GM20431 (cell line): Measurements from ENCODE around the gene MAPRE2.

ENCODE experiments used
- in situ Hi-C: fragments of 300-500 bp; cut with MseI, MboI; formaldehyde crosslinking; loops from one replicate; pipeline ENCODE4 v1.15.0; 2020; ENCODE audit warnings: low sequenced_read_pairs; ENCODE audit not compliant: unreplicated experiment

The MAPRE2 gene

DNA sequence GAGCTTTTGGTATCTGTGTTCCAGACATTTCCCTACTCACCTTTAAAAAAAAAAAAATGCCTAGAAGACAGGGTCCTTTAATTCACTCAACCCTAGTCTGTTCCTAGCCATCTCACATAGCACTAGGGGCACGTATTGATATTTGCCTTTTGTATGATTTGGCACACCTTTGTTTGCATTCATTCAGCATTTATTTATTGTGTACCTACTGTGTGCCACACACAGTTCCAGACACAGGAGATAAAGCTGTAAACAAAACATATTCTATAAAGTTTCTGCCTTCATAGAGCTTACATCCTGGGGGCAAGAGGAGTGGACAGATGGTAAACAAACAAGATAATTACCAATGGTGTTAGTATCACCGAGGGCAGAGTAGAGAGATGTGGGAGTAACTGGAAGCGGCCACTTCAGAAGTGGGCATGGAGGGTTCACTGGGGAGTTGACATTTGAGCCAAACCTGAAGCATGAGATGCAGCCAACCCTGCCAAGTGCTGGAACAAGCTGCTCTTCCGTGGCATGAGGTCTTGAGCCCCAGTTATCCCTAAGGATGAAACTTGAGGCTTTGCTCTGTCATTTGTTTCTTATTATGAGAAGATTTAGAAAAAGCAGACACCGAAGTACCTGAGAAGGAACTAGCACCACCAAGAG is 18.2 kb downstream of the MAPRE2 start:
- in situ Hi-C loops: no loop called here

DNA sequence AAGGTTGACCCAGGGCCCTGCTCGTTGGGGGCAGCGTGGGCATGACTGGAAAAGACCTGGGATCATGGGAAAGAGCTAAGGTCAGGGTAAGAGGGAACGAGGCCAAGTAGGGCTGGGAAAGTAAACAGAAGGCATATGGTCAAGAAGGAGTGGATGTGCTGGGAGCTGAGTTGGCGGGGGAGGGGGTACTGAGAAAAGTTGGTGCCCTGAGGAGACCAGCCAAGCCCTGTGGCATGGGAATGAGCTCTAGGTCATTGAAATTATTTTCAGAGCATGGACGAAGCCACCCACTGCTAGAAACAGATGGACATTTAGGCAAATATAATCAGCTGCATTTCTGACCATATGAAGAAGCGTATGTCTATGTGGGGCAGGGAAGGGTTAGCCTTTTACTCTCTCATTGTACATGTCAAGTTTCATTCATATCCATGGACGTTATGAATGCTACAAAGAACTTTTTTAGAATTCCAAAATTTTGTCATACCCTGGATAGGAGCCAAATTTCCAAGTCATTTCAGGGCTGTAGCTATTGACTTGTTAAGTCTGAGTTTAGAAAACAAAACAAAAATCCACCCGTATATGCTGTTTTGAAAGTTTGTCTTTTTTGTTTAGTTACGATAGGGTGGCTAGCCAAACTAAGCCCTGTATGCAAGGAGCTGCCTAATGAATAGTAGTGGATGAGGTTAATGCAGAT is 19.1 kb downstream of the MAPRE2 start:
- in situ Hi-C loops: no loop called here

DNA sequence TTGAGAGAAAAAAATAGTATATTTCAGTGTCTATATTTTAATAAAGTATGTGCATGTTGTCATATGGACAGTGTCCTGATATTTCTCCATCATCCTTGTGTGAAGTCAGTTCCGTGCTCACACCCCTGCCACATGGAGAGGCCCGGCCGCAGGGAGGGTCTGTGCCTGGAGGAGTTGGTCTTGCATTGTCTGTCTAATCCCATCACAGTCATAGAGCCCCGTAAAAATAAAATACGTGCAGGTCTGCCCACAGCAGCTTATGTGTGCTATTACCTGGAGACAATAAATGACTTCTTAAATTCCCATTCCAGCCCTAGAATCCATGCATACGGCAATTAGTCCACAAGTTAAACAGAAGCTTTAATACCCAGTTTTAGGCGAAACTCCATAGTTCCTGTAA is 20.1 kb downstream of the MAPRE2 start:
- in situ Hi-C loops: no loop called here

DNA sequence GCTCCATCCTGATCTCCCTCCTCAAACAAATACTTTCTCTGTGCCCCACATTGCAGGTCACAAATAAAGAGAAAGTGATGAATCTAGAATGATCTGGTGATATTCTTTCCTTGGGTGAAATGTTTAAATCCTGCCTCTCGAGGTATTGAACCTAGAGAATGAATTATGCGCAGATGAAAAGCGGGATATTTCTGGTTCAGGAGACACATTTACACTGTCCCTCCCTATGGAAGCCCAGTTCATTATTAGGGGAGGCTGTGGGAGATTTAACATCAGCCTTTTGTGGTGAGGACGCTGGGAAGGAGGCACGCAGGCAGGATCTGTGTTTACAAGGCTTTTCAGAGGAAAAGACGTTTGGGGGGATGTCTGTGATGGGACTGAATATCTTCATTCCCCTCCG is 20.6 kb downstream of the MAPRE2 start:
- in situ Hi-C loops: no loop called here

DNA sequence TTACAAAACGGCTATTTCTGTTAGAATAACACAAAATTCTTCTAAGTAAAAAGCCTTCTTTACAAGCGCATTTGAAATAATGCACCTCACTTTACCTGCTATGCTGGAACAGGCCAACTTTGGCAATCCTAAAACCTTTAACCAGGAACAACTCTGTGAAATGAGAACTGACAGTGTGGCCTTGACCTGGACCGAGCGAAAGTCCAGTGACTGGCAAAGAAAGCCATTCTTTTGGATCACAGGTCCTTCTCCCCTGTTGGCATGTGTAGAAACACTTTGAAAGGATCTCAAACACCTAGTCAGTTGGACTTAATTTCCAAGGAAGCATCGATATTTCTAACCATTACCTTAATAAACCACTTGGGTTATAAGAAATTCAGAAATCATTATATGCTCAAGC is 21.2 kb downstream of the MAPRE2 start:
- in situ Hi-C loops: no loop called here

DNA sequence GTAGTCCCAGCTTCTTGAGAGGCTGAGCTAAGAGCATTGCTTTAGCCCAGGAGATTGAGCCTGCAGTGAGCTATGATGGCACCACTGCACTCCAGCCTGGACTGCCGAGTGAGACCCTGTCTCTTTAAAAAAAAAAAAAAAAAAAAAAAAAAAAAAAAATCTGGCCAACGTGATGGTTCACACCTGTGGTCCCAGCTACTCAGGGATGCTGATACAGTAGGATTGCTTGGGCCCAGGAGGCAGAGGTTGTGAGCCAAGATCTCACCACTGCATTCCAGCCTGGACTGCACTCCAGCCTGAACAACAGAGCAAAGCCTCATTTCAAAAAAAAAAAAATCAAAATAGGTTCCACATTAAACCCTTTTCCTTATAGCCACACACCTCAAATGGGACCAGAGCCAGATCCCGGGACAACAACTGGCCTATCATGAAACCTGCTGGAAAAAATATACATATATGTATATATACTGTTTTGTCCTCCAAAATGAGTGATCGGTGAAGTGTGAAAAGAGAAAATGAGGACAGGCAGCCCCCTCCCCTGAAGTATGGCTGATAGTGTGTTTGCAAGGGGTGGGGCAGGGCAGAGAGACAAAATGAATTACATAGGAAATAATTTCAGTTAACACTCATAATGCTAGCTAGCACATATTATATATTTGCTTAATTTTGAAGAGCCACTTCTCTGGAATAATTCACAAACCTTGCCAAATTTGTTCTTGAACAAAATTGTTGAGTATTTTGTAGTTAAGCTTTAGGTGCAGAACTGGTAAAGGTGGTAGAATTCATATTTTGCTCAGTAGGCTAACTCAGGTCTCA is 22.9 kb downstream of the MAPRE2 start:
- in situ Hi-C loops: no loop called here

DNA sequence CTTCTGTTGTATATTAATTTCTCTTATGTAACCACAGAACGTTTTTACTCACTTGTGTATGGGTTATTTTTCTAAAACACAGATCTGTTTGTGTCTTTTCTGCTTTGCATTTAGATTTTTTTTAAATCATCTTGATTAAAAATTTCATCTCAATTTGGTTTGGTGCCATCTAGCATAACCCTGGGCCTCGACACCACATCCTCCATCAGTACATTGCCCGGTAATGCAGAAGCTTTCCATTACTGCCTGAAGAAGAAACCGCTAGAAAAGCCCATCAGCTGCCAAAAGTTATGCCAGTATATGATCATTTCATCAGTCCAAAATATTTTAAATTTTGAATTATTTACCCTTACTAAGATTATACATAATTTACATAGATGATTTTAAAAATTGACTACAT is 26.2 kb downstream of the MAPRE2 start:
- in situ Hi-C loops: no loop called here

DNA sequence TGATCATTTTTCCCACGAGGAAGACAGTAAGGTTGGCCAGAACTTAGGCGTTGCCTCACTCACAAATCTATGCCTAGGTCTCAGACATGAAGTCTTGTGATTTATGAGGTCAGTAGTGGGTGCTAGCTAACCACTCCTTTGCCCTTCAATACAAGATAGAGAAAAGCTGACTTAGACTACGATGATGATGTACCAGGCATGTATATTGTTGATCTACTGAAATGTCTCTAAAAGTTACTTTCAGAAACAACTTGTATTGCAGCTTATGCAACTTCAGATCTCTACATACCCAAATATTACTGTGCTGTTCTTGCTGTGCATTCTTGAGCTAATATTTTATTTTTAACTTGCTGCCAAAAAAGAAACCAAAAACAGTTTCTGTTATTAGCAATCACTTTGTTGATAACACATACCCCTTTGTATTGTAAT is 30.6 kb downstream of the MAPRE2 start:
- in situ Hi-C loops: no loop called here

DNA sequence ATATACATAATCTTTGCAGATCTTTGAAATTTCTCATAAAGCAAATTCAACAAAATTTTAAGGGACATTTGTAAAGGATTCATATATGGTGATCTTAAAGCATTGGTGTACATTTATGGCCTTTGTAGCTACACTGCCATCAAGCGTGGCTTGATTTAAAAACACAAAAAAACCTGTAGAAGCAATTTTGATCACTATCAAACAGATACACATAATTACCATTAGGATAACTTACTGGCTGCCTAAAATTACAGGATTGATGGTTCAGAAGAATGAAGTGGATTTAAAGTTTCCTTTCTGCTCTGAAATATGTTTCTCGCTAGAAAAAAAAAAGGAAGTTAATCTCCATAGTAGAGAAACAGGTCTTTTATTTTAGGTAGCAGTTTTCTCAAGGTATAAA is 31.4 kb downstream of the MAPRE2 start:
- in situ Hi-C loops: no loop called here

DNA sequence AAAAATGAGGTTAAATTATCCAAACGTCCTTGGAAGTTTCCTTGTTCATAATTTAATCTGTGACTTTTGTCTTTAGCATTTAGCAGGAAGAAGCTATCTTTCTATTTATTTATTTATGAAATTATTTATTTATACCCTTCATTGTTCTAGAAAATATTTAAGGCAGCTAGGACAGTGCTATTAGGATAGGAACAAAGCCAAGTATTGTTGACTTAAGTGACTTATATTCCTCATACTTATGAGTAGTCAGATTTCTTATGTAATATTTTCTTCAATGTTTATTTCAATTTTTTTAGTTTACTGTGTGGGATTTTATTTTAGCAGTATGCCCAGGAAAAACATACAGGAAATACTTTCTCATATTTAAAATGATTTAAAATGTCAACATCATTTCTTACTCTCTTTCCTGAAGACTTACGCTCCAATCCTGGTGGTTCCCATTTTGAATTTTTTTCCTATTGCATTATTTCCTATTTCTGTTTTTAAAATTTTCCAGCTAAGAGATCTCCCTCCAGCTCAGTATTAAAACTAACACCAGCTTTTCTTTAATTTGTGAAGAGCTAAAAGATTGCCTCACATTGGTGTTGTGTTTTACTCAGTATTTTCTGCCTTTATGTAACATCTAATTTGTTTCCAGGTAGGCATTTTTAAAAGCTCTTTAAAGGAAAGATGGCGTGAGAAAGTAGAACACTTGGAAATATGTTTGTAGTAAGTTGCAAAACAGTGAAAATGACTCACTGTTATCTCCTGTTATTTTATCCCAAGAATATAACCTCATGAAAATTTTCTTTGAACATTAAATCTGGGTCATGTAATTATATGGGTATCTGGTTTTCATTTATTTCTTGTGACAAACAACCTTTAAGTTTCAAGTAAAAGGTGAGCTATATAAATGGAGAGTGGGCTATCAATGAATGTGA is 32.2 kb downstream of the MAPRE2 start:
- in situ Hi-C loops: no loop called here

DNA sequence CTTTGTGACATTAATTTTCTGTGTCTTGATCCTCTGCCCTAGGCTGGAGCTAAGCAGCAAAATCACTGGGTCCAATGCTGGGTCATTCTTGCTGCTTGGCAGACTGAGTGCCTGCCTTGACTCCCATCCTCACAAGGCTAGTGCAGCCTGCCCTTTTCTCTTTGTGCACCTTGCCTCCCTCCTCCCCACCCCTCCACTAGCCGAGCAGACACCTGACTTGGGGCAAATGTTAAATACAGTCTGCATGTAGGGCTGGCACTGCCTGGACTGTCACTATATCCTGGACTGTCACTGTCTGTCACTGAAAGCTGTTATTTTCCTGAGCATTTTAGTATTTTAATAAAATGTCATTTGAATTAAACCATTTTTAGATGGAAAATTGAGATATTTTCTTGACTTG is 33.4 kb downstream of the MAPRE2 start:
- in situ Hi-C loops: no loop called here

DNA sequence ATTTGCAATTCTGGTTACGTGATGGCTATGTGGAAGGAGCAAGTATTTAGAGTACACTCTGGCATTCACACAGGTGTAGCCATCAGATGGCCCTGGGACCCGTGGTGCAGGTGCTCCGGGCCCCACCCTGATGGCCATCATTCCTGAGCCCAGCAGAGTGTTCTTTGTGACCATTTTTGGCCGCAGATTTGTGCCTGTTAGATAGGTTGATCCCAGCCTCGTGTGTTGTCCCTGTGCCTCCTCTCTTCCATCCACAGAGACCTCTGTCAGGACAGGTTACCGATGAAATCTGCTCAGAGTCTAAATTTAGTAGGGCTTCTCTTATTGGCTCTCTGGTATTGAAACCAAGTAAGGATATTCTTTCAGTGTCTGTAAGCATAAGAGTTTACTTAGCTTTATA is 33.9 kb downstream of the MAPRE2 start:
- in situ Hi-C loops: no loop called here

DNA sequence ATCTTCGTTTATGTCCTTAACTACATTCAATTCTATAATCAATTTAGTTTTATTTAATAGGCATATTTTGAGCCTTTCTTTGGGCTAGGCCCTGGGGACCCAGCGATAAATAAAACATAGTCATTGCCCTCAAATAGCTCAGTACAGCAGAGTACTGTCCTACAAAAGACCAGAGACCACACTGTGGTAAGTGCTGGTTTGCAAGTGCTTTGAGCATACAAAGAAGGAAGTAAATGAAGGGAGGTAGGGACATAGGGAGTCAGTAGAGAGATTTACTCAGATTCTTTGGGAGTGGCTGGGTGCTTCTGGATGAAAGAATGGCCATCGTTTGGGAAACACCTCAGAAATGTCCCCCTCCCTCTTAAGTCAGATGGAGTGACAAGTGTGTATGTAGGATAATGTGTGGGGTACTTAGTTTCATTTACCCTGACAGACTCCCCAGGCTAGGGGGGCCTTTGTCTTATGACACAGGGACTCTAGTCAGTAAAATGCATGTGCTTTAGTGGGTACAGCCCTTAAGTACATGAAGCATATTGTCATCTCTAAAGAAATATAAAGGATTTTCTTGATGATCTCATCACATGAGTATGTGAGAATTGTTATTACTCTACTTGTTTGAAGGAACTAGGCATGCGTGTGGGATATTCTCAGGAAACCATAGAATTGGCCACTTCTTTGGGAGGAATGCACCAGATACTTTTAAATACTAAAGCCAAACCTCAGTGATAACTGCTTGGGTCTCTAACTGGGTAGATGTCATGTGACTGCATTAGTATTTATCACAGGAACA is 35.1 kb downstream of the MAPRE2 start:
- in situ Hi-C loops: no loop called here

DNA sequence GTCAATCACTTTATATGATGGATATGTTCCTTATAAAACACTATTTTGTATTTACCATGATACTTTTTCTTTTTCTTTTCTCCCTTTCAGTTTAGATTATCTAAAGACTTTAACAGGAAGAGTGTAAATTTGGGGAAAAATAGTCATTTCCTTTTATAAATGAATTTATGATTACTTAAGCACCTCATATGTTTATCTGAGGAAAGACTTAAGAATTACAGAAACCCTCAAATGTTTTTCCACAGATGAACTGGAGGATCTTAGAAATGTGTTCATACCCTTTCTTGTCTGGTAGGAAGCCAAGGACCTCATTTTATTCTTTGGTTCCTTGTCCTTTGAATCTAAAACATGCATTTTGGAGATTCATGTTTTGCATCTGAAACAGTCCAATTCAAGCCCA is 36.7 kb downstream of the MAPRE2 start:
- in situ Hi-C loops: no loop called here

DNA sequence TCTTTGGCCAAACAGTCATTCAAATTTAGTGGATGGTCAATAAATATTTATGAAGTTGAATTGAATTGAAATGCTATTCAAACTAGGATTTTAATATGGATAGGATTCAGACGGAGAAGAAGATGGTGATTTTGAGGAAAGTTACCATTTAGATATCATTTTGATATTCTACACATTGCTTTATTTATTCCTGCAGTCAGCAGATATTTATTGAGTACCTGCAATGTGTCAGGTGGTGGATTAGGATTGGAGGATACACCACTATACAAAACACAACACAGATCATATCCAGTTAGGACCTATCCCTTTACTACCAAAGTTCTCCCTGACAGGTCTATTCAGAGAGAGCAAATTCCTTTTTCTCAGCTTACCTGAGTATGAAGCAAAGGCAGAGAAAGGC is 38.8 kb downstream of the MAPRE2 start:
- in situ Hi-C loops: no loop called here

DNA sequence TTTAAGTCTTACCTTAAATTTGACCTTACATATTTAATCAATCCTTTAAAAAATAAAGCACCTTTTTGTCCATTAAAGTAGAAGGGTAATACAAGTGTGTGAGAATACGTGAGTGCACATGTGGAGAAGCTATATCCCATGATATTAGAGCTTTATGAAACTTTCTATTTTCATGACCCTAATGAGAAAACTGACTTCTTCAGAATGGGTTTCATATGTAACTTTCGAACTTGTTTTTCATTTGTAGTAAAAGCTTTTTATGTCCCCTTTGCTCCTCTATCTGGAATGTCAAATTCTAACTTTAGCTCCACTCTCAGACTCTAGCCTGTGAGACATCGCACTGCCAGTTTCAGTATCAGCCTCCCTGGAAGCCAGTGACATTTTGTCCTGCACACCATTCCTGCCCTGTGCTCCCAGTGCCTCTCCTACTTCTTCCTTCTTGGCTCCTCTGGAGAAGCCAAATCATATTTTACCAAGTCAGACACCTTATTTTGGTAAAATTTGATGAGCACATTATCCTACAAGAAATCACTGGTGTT is 42.0 kb downstream of the MAPRE2 start:
- in situ Hi-C loops: no loop called here

DNA sequence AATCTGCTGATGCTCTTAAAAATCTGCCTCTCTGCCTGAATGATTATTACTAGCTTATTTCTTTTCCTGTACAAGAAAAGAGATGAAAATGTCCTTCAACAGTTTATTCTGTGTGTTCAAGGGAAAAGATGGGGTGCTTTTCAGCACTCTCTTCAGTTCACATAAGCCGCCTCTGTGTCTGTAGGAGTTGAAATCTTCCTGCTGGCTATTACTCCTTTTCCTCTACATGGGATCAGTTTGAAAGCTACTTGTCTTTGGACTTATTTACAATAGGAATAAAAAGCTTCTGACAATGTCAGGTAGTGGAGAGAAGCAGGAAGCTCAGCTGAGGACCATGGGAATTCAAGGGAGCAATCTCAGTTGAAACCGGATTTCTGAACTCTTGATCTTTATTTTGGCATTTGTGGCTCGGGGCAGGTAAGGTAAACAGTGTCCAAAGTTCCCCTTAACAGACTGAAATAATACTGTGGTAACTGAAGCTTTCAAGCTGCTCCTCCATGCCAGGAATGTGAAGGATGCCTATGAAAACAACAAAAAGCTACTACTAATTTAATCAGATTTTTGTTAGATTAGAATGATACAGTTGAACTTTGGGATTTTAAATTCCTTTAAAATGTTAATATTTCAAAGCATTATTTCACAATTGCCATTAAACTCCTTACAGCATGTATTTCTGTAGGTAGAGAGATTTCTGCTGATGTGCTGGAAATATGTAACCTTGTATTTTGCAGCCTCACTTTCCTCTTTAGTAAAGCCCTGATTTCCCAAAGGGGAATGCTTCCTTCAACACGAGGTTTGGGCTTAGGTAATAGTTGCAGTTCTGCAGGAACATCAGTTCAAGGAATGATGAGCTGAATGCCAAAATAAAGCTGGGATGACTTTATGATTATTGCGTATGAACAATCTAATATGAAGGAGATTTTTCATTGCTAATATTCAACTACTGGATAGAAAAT is 43.6 kb downstream of the MAPRE2 start:
- in situ Hi-C loops: no loop called here
